ENCODE measurements around the gene MYH16. TPM values are rescaled to one million over a fixed set of nuclear protein-coding genes. Genes with fewer than 3 reads are reported as not detected.

MYH16 gene
- total and polyA plus RNA-seq, 10 donors: not detected

GRCh38 chr7:99254390-99254789, 18.2 kb upstream of the MYH16 start:
- Histone ChIP-seq H3K27ac (no peak overlapping the region), H3K4me1 (no peaks in the 10 kb centered on the region), H3K9me3 (no peaks in the 10 kb centered on the region), H3K4me3 (no peak overlapping the region), H3K27me3 (replicated peaks in 1 of 7) (peaks cover 0 to 17% (median 0%) of the 10 kb centered on the region in 7 donors), H3K36me3 (no peaks in the 10 kb centered on the region)
- WGBS, 5 donors: 76 to 91% (median 79%) methylated on average over 2 of the region's 2 CpGs
- intact Hi-C loops (cut with DNase I; ENCODE audit: low total_unique reads): no loop called here
- no peak for DNase-seq
- TF ChIP-seq POLR2AphosphoS5 (IDR thresholded peaks at IDR 0.05) (no peak), CTCF (IDR thresholded peaks at IDR 0.05 in 8 of 11, conservative IDR thresholded peaks at IDR 0.05 in 3 of 11) (no peak), POLR2A (IDR thresholded peaks at IDR 0.05) (no peak)

- intact Hi-C loops (cut with DNase I; ENCODE audit: low total_unique reads): no loop called here
- DNase-seq: no peak
- no peaks in the 10 kb centered on the region for H3K9me3 ChIP-seq
- TF ChIP-seq POLR2A (IDR thresholded peaks at IDR 0.05) (no peak), CTCF (IDR thresholded peaks at IDR 0.05 in 8 of 11, conservative IDR thresholded peaks at IDR 0.05 in 3 of 11) (no peak), POLR2AphosphoS5 (IDR thresholded peaks at IDR 0.05) (no peak)
- no peak overlapping the region for H3K4me3 ChIP-seq
- H3K27me3 ChIP-seq (replicated peaks in 1 of 7): peaks cover 0 to 12% (median 0%) of the 10 kb centered on the region in 7 donors
- 50 to 62% (median 54%) methylated on average over 3 to 4 of the region's 4 CpGs for WGBS, 5 donors
- H3K27ac ChIP-seq: no peak overlapping the region
- H3K4me1 ChIP-seq: no peaks in the 10 kb centered on the region
- no peaks in the 10 kb centered on the region for H3K36me3 ChIP-seq
Observed at GRCh38 chr7:99255463-99255862, 17.2 kb upstream of the MYH16 start.

- no peaks in the 10 kb centered on the region for H3K4me1 ChIP-seq
- H3K27ac ChIP-seq: no peak overlapping the region
- DNase-seq: no peak
- no peaks in the 10 kb centered on the region for H3K36me3 ChIP-seq
- no peak overlapping the region for H3K4me3 ChIP-seq
- TF ChIP-seq POLR2A (IDR thresholded peaks at IDR 0.05) (no peak), CTCF (IDR thresholded peaks at IDR 0.05 in 8 of 11, conservative IDR thresholded peaks at IDR 0.05 in 3 of 11) (no peak), POLR2AphosphoS5 (IDR thresholded peaks at IDR 0.05) (no peak)
- intact Hi-C loops (cut with DNase I; ENCODE audit: low total_unique reads): no loop called here
- H3K9me3 ChIP-seq: no peaks in the 10 kb centered on the region
- 87 to 91% (median 90%) methylated on average over 10 of the region's 10 CpGs for WGBS, 5 donors
- H3K27me3 ChIP-seq (replicated peaks in 1 of 7): peaks cover 0 to 4% (median 0%) of the 10 kb centered on the region in 7 donors
Observed at GRCh38 chr7:99257065-99257464, 15.6 kb upstream of the MYH16 start.

GRCh38 chr7:99257675-99258074, 15.0 kb upstream of the MYH16 start:
- Histone ChIP-seq H3K4me1 (no peaks in the 10 kb centered on the region), H3K4me3 (no peak overlapping the region), H3K27ac (no peak overlapping the region), H3K9me3 (no peaks in the 10 kb centered on the region), H3K27me3 (replicated peaks in 1 of 7) (no peaks in the 10 kb centered on the region), H3K36me3 (no peaks in the 10 kb centered on the region)
- DNase-seq: no peak
- WGBS, 5 donors: 87 to 96% (median 92%) methylated on average over 7 of the region's 7 CpGs
- intact Hi-C loops (cut with DNase I; ENCODE audit: low total_unique reads): no loop called here
- no peak for TF ChIP-seq POLR2AphosphoS5 (IDR thresholded peaks at IDR 0.05)
- TF ChIP-seq POLR2A (IDR thresholded peaks at IDR 0.05): no peak
- no peak for TF ChIP-seq CTCF (IDR thresholded peaks at IDR 0.05 in 8 of 11, conservative IDR thresholded peaks at IDR 0.05 in 3 of 11)
